Aorta (tissue), 5 donors: ENCODE measurements around the gene CPN2. TPM values are rescaled to one million over a fixed set of nuclear protein-coding genes. Genes with fewer than 3 reads are reported as not detected.
A peak's percentile ranks its signal among the peaks of the same experiment; 100 is the strongest.

ENCODE experiments used
- ATAC-seq: fragments of 200-7000 bp; cut with Tn5 transposase; one replicate; pipeline ENCODE4 v1.9.1; 2022; ENCODE audit warnings: moderate library complexity; ENCODE audit not compliant: low FRiP score
- DNase-seq, 2 donors: peaks; one replicate each; pipeline ENCODE4 v3.0.0-alpha.2; 2020
- H3K27ac ChIP-seq, 2 donors: one replicate each; pipeline ENCODE4 v1.5.1; 2013; ENCODE audit warnings: low read length in 2 of 2, mild to moderate bottlenecking in 2 of 2, moderate library complexity in 2 of 2, control low read depth in 1 of 2, inconsistent platforms in 1 of 2, low read depth in 1 of 2
- H3K27me3 ChIP-seq, 2 donors: one replicate each; pipeline ENCODE4 v1.6.1; 2013; ENCODE audit warnings: control low read depth in 1 of 2, low read length in 1 of 2, mild to moderate bottlenecking in 1 of 2, moderate library complexity in 1 of 2; ENCODE audit not compliant: insufficient read depth in 2 of 2, control insufficient read depth in 1 of 2
- H3K36me3 ChIP-seq, 2 donors: one replicate each; pipeline ENCODE4 v1.6.1; 2013; ENCODE audit warnings: control low read depth in 1 of 2, low read length in 1 of 2, mild to moderate bottlenecking in 1 of 2; ENCODE audit not compliant: insufficient read depth in 2 of 2, control insufficient read depth in 1 of 2
- H3K4me1 ChIP-seq, 2 donors: one replicate each; pipeline ENCODE4 v1.6.1; 2013; ENCODE audit warnings: low read length in 2 of 2, control low read depth in 1 of 2, mild to moderate bottlenecking in 1 of 2, moderate library complexity in 1 of 2; ENCODE audit not compliant: insufficient read depth in 2 of 2, control insufficient read depth in 1 of 2
- H3K4me3 ChIP-seq, 2 donors: one replicate each; pipeline ENCODE4 v1.5.1; 2013; ENCODE audit warnings: low read length in 2 of 2, control low read depth in 1 of 2, mild to moderate bottlenecking in 1 of 2
- H3K9me3 ChIP-seq: one replicate; pipeline ENCODE4 v1.6.1; 2013; ENCODE audit warnings: mild to moderate bottlenecking, low read length; ENCODE audit not compliant: control insufficient read depth
- WGBS, 2 donors: extraction: QIAGEN DNeasy Blood & Tissue Kit; methylation state at CpG; one replicate each; pipeline ENCODE4 v1.1.7; 2013; 5-methylcytosine and 5-hydroxymethylcytosine counted together
- intact Hi-C, 2 donors: fragments of 100-400 bp; cut with DNase I; formaldehyde crosslinking; loops; one replicate each; pipeline versions ENCODE4 v1.14.2 to v1.15.0; 2022
- polyA plus RNA-seq, 2 donors: library from polyadenylated mRNA; stranded (reverse); fragments of 200-250 nt; gene quantifications; one replicate each; pipeline ENCODE4 v1.2.3, GENCODE V29; 2013
- total RNA-seq, 2 donors: library from RNA; stranded (reverse); fragmentation: NEBNext Ultra II Directional; extraction: Animal tissue kit (Norgen Biotek cat#: 25700); gene quantifications; one replicate each; pipeline ENCODE4 v1.2.1, GENCODE V29; 2021
- donor health status: healthy with polysubstance abuse.
- donor health status: Bipolar disorder and iron deficiency.
- donor health status: DM: no; HTN: no; CAD: no.
- donor health status: DM: no; HTN: no; CAD: no.
- donor health status: DM: yes; HTN: yes; CAD: no.

The CPN2 gene
- total and polyA plus RNA-seq, 4 donors = not detected

GRCh38 chr3:194351952-194352536, 916 bp upstream of the CPN2 start:
- WGBS, 2 donors = 92 to 95% methylated on average over 14 of the region's 14 CpGs
- Histone ChIP-seq H3K9me3 (no peaks in the 10 kb centered on the region), H3K27me3 (no peaks in the 10 kb centered on the region), H3K27ac (no peak overlapping the region), H3K4me1 (no peaks in the 10 kb centered on the region), H3K4me3 (no peak overlapping the region), H3K36me3 (no peaks in the 10 kb centered on the region)
- peak; percentile 27 for ATAC-seq
- intact Hi-C loops = no loop called here
- no peak for DNase-seq

GRCh38 chr3:194350726-194351071, 429 bp downstream of the CPN2 start:
- no peaks in the 10 kb centered on the region for H3K9me3 ChIP-seq
- DNase-seq (no peak), ATAC-seq (no peak)
- no peaks in the 10 kb centered on the region for H3K4me1 ChIP-seq
- H3K4me3 ChIP-seq = no peak overlapping the region
- no peaks in the 10 kb centered on the region for H3K27me3 ChIP-seq
- H3K27ac ChIP-seq = no peak overlapping the region
- intact Hi-C loops = no loop called here
- no peaks in the 10 kb centered on the region for H3K36me3 ChIP-seq
- 64 to 84% methylated on average over 3 of the region's 3 CpGs for WGBS, 2 donors

- no peak for ATAC-seq
Measured at GRCh38 chr3:194348354-194348753, 2.8 kb downstream of the CPN2 start.

GRCh38 chr3:194346621-194347020, 4.5 kb downstream of the CPN2 start:
- H3K36me3 ChIP-seq = no peaks in the 10 kb centered on the region
- no peaks in the 10 kb centered on the region for H3K27me3 ChIP-seq
- no peaks in the 10 kb centered on the region for H3K4me1 ChIP-seq
- 71 to 77% methylated on average over 5 of the region's 5 CpGs for WGBS, 2 donors
- no peaks in the 10 kb centered on the region for H3K9me3 ChIP-seq
- no peak for DNase-seq
- intact Hi-C loops = loop anchor here in 1 of 2 donors (10.0 kb wide), 1 partner anchor 562 kb away; no protein-coding TSS in a partner anchor
- H3K4me3 ChIP-seq = no peak overlapping the region
- no peak overlapping the region for H3K27ac ChIP-seq
- no peak for ATAC-seq

More at GRCh38 chr3:194348354-194348753, 2.8 kb downstream of the CPN2 start:
- H3K27ac ChIP-seq = no peak overlapping the region
- intact Hi-C loops = loop anchor here in 1 of 2 donors (10.0 kb wide), 1 partner anchor 564 kb away; no protein-coding TSS in a partner anchor
- no peaks in the 10 kb centered on the region for H3K4me1 ChIP-seq
- H3K36me3 ChIP-seq = no peaks in the 10 kb centered on the region
- H3K9me3 ChIP-seq = no peaks in the 10 kb centered on the region
- 69 to 75% methylated on average over 6 of the region's 6 CpGs for WGBS, 2 donors
- DNase-seq = no peak
- H3K4me3 ChIP-seq = no peak overlapping the region
- no peaks in the 10 kb centered on the region for H3K27me3 ChIP-seq

- Histone ChIP-seq H3K4me1 (no peaks in the 10 kb centered on the region), H3K4me3 (no peak overlapping the region), H3K27me3 (no peaks in the 10 kb centered on the region), H3K27ac (no peak overlapping the region), H3K9me3 (no peaks in the 10 kb centered on the region), H3K36me3 (no peaks in the 10 kb centered on the region)
- ATAC-seq (peak; percentile 33), DNase-seq (no peak)
- intact Hi-C loops = loop anchor here in 1 of 2 donors (10.0 kb wide), 1 partner anchor 561 kb away; no protein-coding TSS in a partner anchor
- 86 to 94% methylated on average over 9 of the region's 9 CpGs for WGBS, 2 donors
Measured at GRCh38 chr3:194346035-194346434, 5.1 kb downstream of the CPN2 start.

- intact Hi-C loops = loop anchor here in 1 of 2 donors (10.0 kb wide), 1 partner anchor 559 kb away; no protein-coding TSS in a partner anchor
Measured at GRCh38 chr3:194344012-194344411, 7.1 kb downstream of the CPN2 start.

GRCh38 chr3:194343561-194343893, 7.6 kb downstream of the CPN2 start:
- H3K4me3 ChIP-seq = no peak overlapping the region
- intact Hi-C loops = loop anchor here in 1 of 2 donors (10.0 kb wide), 1 partner anchor 559 kb away; no protein-coding TSS in a partner anchor
- 90 to 98% methylated on average over 2 of the region's 2 CpGs for WGBS, 2 donors

More at GRCh38 chr3:194344012-194344411, 7.1 kb downstream of the CPN2 start:
- Histone ChIP-seq H3K4me3 (no peak overlapping the region), H3K27ac (no peak overlapping the region), H3K9me3 (no peaks in the 10 kb centered on the region), H3K36me3 (no peaks in the 10 kb centered on the region), H3K27me3 (no peaks in the 10 kb centered on the region), H3K4me1 (no peaks in the 10 kb centered on the region)
- peak; percentile 83 to 93 for DNase-seq
- peak; percentile 71 for ATAC-seq
- 35 to 36% methylated on average over 9 of the region's 9 CpGs for WGBS, 2 donors

GRCh38 chr3:194342861-194343560, 8.1 kb downstream of the CPN2 start:
- 86 to 92% methylated on average over 9 of the region's 9 CpGs for WGBS, 2 donors
- intact Hi-C loops = loop anchor here in 1 of 2 donors (10.0 kb wide), 1 partner anchor 558 kb away; no protein-coding TSS in a partner anchor

More at GRCh38 chr3:194343561-194343893, 7.6 kb downstream of the CPN2 start:
- Histone ChIP-seq H3K9me3 (no peaks in the 10 kb centered on the region), H3K4me1 (no peaks in the 10 kb centered on the region), H3K27me3 (no peaks in the 10 kb centered on the region), H3K27ac (no peak overlapping the region), H3K36me3 (no peaks in the 10 kb centered on the region)
- DNase-seq = no peak
- ATAC-seq = no peak

More at GRCh38 chr3:194342861-194343560, 8.1 kb downstream of the CPN2 start:
- ATAC-seq = no peak
- H3K27me3 ChIP-seq = no peaks in the 10 kb centered on the region
- H3K4me3 ChIP-seq = no peak overlapping the region
- no peaks in the 10 kb centered on the region for H3K9me3 ChIP-seq
- no peak for DNase-seq
- no peaks in the 10 kb centered on the region for H3K36me3 ChIP-seq
- no peak overlapping the region for H3K27ac ChIP-seq
- H3K4me1 ChIP-seq = no peaks in the 10 kb centered on the region
